B cell (primary cell): ENCODE data around the gene OTULIN. TPM values are rescaled to one million over a fixed set of nuclear protein-coding genes. Genes with fewer than 3 reads are reported as not detected.
A peak's percentile ranks its signal among the peaks of the same experiment; 100 is the strongest.

Experiments used
- ATAC-seq: fragments of 200-7000 bp; cut with Tn5 transposase; one replicate; pipeline ENCODE4 v1.10.0; 2021; ENCODE audit warnings: low read depth, mild to moderate bottlenecking, moderate number of reproducible peaks, moderate library complexity
- CTCF ChIA-PET: fragments of 350-600 bp; sonication (Branson Sonifier 250); formaldehyde crosslinking; loops from one replicate; lab custom pipeline; 2021; ENCODE audit warnings: antibody characterized with exemption, inconsistent platforms; lab: Charles Lee
- POLR2A ChIA-PET: fragments of 350-600 bp; sonication (Branson Sonifier 250); formaldehyde crosslinking; loops from one replicate; lab custom pipeline; 2021; ENCODE audit warnings: antibody characterized with exemption; lab: Charles Lee
- DNase-seq: peaks from one replicate; pipeline ENCODE4 v3.0.0; 2013
- H2AFZ ChIP-seq: 2 replicates; pipeline ENCODE4 v1.6.1; 2012; ENCODE audit warnings: mild to moderate bottlenecking, low read depth, low read length; ENCODE audit not compliant: insufficient read depth, poor library complexity, severe bottlenecking
- H3K27ac ChIP-seq, 2 donors: 1 replicate in 1 of 2; 2 replicates in 1 of 2; pipeline ENCODE4 v1.5.1; 2012 to 2013; ENCODE audit warnings: low read length in 2 of 2, mild to moderate bottlenecking in 2 of 2, moderate library complexity in 1 of 2
- H3K27me3 ChIP-seq, 4 experiments: fragments of 200-600 bp in 1 of 4; sonication (generic) in 1 of 4; replicated peaks in 1 of 4; 1 replicate in 2 of 4; 2 replicates in 2 of 4; pipeline versions ENCODE4 v1.6.1 to v1.7.0; 2013 to 2016; ENCODE audit warnings: low read length in 3 of 4, mild to moderate bottlenecking in 2 of 4, mixed read lengths in 1 of 4, moderate library complexity in 1 of 4; ENCODE audit not compliant: insufficient read depth in 4 of 4, control insufficient read depth in 3 of 4; ENCODE audit errors: control extremely low read depth in 1 of 4
- H3K36me3 ChIP-seq, 2 experiments: replicated peaks in 1 of 2; 1 replicate in 1 of 2; 2 replicates in 1 of 2; pipeline versions ENCODE4 v1.6.1 to v1.7.1; 2013; ENCODE audit warnings: low read length in 1 of 2; ENCODE audit not compliant: insufficient read depth in 2 of 2, control insufficient read depth in 1 of 2; ENCODE audit errors: control extremely low read depth in 1 of 2, extremely low read depth in 1 of 2
- H3K4me1 ChIP-seq, 2 donors: fragments of 200-600 bp in 1 of 2; sonication (generic) in 1 of 2; 1 replicate in 1 of 2; 2 replicates in 1 of 2; pipeline versions ENCODE4 v1.5.1 to v1.6.1; 2013 to 2017; ENCODE audit warnings: low read length in 2 of 2; ENCODE audit not compliant: control insufficient read depth in 2 of 2, insufficient read depth in 2 of 2
- H3K4me2 ChIP-seq: replicated peaks from 2 replicates; pipeline ENCODE3; 2012; ENCODE audit warnings: mild to moderate bottlenecking, low read depth, low read length; ENCODE audit not compliant: poor library complexity, severe bottlenecking
- H3K4me3 ChIP-seq, 5 experiments: fragments of 200-600 bp in 1 of 5; sonication (generic) in 1 of 5; 1 replicate in 3 of 5; 2 replicates in 2 of 5; pipeline versions ENCODE4 v1.5.1 to v1.7.0; 2011 to 2016; ENCODE audit warnings: low read length in 4 of 5, mild to moderate bottlenecking in 4 of 5, low read depth in 2 of 5, control low read depth in 1 of 5, moderate library complexity in 1 of 5; ENCODE audit not compliant: insufficient read depth in 1 of 5; ENCODE audit errors: control extremely low read depth in 1 of 5, extremely low read depth in 1 of 5
- H3K79me2 ChIP-seq: fragments of 200-600 bp; sonication (generic); one replicate; pipeline ENCODE4 v1.6.0; 2016; ENCODE audit warnings: low read length; ENCODE audit not compliant: control insufficient read depth, insufficient read depth
- H3K9ac ChIP-seq: fragments of 200-600 bp; sonication (generic); 2 replicates; pipeline ENCODE4 v1.6.1; 2017; ENCODE audit warnings: mild to moderate bottlenecking, low read length, moderate library complexity
- H3K9me3 ChIP-seq, 3 donors: one replicate each; pipeline versions ENCODE4 v1.6.1 to v1.7.1; 2013; ENCODE audit warnings: low read length in 2 of 3; ENCODE audit not compliant: control insufficient read depth in 2 of 3, insufficient read depth in 1 of 3; ENCODE audit errors: control extremely low read depth in 1 of 3
- H4K20me1 ChIP-seq: 2 replicates; pipeline ENCODE4 v1.6.0; 2012; ENCODE audit warnings: mild to moderate bottlenecking, low read length; ENCODE audit not compliant: insufficient read depth, control insufficient read depth, poor library complexity, severe bottlenecking
- H3K27ac Mint-ChIP-seq: one replicate; pipeline ENCODE4 v1.8.0; 2021; ENCODE audit warnings: mixed read lengths
- H3K27me3 Mint-ChIP-seq: one replicate; pipeline ENCODE4 v1.8.0; 2021; ENCODE audit warnings: mixed read lengths
- H3K4me1 Mint-ChIP-seq: one replicate; pipeline ENCODE4 v1.8.0; 2021; ENCODE audit warnings: mixed read lengths
- H3K4me3 Mint-ChIP-seq: one replicate; pipeline ENCODE4 v1.8.0; 2021; ENCODE audit warnings: mixed read lengths
- H3K9me3 Mint-ChIP-seq: one replicate; pipeline ENCODE4 v1.8.0; 2022; ENCODE audit warnings: mixed read lengths; ENCODE audit not compliant: insufficient read depth
- CTCF ChIP-seq: fragments of 200-600 bp; IDR thresholded peaks from one replicate; pipeline ENCODE4 v1.8.0; 2022; ENCODE audit warnings: antibody characterized with exemption, mild to moderate bottlenecking
- EZH2 ChIP-seq: IDR thresholded peaks from 2 replicates; pipeline ENCODE4 v1.6.1; 2012; ENCODE audit warnings: borderline replicate concordance, low read depth, mild to moderate bottlenecking, moderate library complexity, low read length; ENCODE audit not compliant: insufficient read depth, poor library complexity, severe bottlenecking
- WGBS: methylation state at CpG from one replicate; pipeline ENCODE4 v1.1.5; 2013; ENCODE audit warnings: missing lambda C conversion rate; ENCODE audit not compliant: insufficient coverage; 5-methylcytosine and 5-hydroxymethylcytosine counted together
- intact Hi-C: fragments of 100-400 bp; cut with micrococcal nuclease; formaldehyde crosslinking; loops from one replicate; pipeline ENCODE4 v1.10.0; 2022
- polyA minus RNA-seq: library from RNA; depleted of rRNA, polyadenylated mRNA; stranded (reverse); fragments of >200 nt; gene quantifications from 2 replicates; pipeline ENCODE4 v1.2.3, GENCODE V29; 2012
- polyA plus RNA-seq: library from polyadenylated mRNA; depleted of rRNA; stranded (reverse); fragments of >200 nt; gene quantifications from 2 replicates; pipeline ENCODE4 v1.2.3, GENCODE V29; 2012
- total RNA-seq, 2 donors: library from RNA; stranded (reverse); fragments of 120-200 nt in 1 of 2; gene quantifications; 1 replicate in 1 of 2; 2 replicates in 1 of 2; pipeline versions ENCODE4 v1.2.3 to v1.2.4, GENCODE V29; 2013 to 2022

OTULIN gene
- total RNA-seq (60.6 and 64.4 TPM in 2 replicates), polyA plus RNA-seq (8.4 and 29.1 TPM in 2 replicates), polyA minus RNA-seq (48.7 and 59.9 TPM in 2 replicates)
- 30.7 TPM for total RNA-seq (2013)

- Histone ChIP-seq H4K20me1 (peaks cover 31% of the 10 kb centered on the region), H3K9me3 (no peaks in the 10 kb centered on the region), H3K4me1 (peaks cover 48 to 60% of the 10 kb centered on the region in 2 donors), H3K27ac (peak within 1 kb of the TSS; percentile 67 to 89), H3K4me2 (peak within 1 kb of the TSS; percentile 80), H3K79me2 (peaks cover 49% of the 10 kb centered on the region), H2AFZ (peak within 1 kb of the TSS; percentile 77), H3K9ac (peak within 1 kb of the TSS; percentile 72), H3K4me3 (peak within 1 kb of the TSS; percentile 75 to 91 (median 79)), H3K27me3 (no peaks in the 10 kb centered on the region), H3K36me3 (peaks cover 0 to 4% of the 10 kb centered on the region in 2 experiments)
- ChIA-PET CTCF (no interaction called here), POLR2A (interaction anchor here (0.7 kb wide), 1 partner anchor 143 kb away, joined by 3 read pairs; no protein-coding TSS in a partner anchor)
- Mint-ChIP-seq H3K4me3 (peak within 1 kb of the TSS; percentile 99), H3K27ac (peak within 1 kb of the TSS; percentile 99), H3K9me3 (no peaks in the 10 kb centered on the region), H3K4me1 (peaks cover 69% of the 10 kb centered on the region), H3K27me3 (no peaks in the 10 kb centered on the region)
- DNase-seq, result peak; percentile 94
- TF ChIP-seq EZH2, result no peak
- WGBS, result under 1% methylated on average over 115 of the region's 115 CpGs
- intact Hi-C loops, result loop anchor here (1.0 to 10.0 kb wide), 11 partner anchors 11 to 1800 kb away; partner anchors contain the start of genes OTULINL and ZNF622
- ATAC-seq, result peak; percentile 81
Measured at GRCh38 chr5:14664270-14665100, at the start of gene OTULIN. TSS of gene OTULIN (plus strand) at chr5:14664718. CDS start at chr5:14664826, 108 bp downstream.

GRCh38 chr5:14615365-14615764 lies 49.2 kb upstream of the OTULIN start:
- H4K20me1 ChIP-seq, result no peaks in the 10 kb centered on the region
- no peaks in the 10 kb centered on the region for H3K4me1 Mint-ChIP-seq
- CTCF ChIA-PET, result no interaction called here

More at GRCh38 chr5:14615365-14615764, 49.2 kb upstream of the OTULIN start:
- TF ChIP-seq CTCF, result no peak
- no peak for TF ChIP-seq EZH2
- Mint-ChIP-seq H3K9me3 (no peaks in the 10 kb centered on the region), H3K27me3 (peaks cover 7% of the 10 kb centered on the region), H3K4me3 (no peak overlapping the region), H3K27ac (no peak overlapping the region)
- Histone ChIP-seq H2AFZ (no peak overlapping the region), H3K4me1 (no peaks in the 10 kb centered on the region), H3K27ac (no peak overlapping the region), H3K4me2 (no peak overlapping the region), H3K79me2 (no peaks in the 10 kb centered on the region), H3K27me3 (no peaks in the 10 kb centered on the region), H3K9me3 (no peaks in the 10 kb centered on the region), H3K9ac (no peak overlapping the region), H3K4me3 (no peak overlapping the region), H3K36me3 (no peaks in the 10 kb centered on the region)
- POLR2A ChIA-PET, result no interaction called here
- DNase-seq, result no peak
- 100% methylated on average over 2 of the region's 4 CpGs for whole genome bisulfite sequencing
- no peak for ATAC-seq
- intact Hi-C loops, result no loop called here
